Neutrophil (primary cell): ENCODE measurements around the gene LRRC27.

Experiments used
- H3K27ac ChIP-seq: fragments of 200-600 bp; sonication (generic); 2 replicates; pipeline ENCODE4 v1.5.1; 2016; ENCODE audit warnings: mild to moderate bottlenecking, moderate library complexity
- H3K27me3 ChIP-seq: fragments of 200-600 bp; sonication (generic); 2 replicates; pipeline ENCODE4 v1.6.0; 2016; ENCODE audit warnings: mild to moderate bottlenecking
- H3K36me3 ChIP-seq: fragments of 200-600 bp; sonication (generic); 2 replicates; pipeline ENCODE4 v1.5.1; 2017
- H3K4me1 ChIP-seq, 2 experiments: fragments of 200-600 bp in 1 of 2; sonication (generic) in 1 of 2; 1 replicate in 1 of 2; 2 replicates in 1 of 2; pipeline versions ENCODE4 v1.5.1 to v1.6.1; 2013 to 2016; ENCODE audit warnings: low read depth in 1 of 2, low read length in 1 of 2, mild to moderate bottlenecking in 1 of 2, moderate library complexity in 1 of 2; ENCODE audit not compliant: control insufficient read depth in 1 of 2, insufficient read depth in 1 of 2
- H3K4me3 ChIP-seq, 2 experiments: fragments of 200-600 bp in 1 of 2; sonication (generic) in 1 of 2; 1 replicate in 1 of 2; 2 replicates in 1 of 2; pipeline ENCODE4 v1.5.1; 2013 to 2016; ENCODE audit warnings: low read depth in 1 of 2, low read length in 1 of 2, mild to moderate bottlenecking in 1 of 2, moderate library complexity in 1 of 2
- H3K9me3 ChIP-seq: fragments of 200-600 bp; sonication (generic); 2 replicates; pipeline ENCODE4 v1.5.1; 2016
- CTCF ChIP-seq: fragments of 200-600 bp; sonication (generic); IDR thresholded peaks from 2 replicates; pipeline ENCODE4 v1.5.1; 2016; ENCODE audit warnings: antibody characterized with exemption

LRRC27 gene

GRCh38 chr10:132305654-132306342 is 26.2 kb upstream of the LRRC27 start:
- TF ChIP-seq CTCF, result no peak
- H3K4me3 ChIP-seq, result no peak overlapping the region
- H3K9me3 ChIP-seq, result no peaks in the 10 kb centered on the region
- H3K27me3 ChIP-seq, result peaks cover 86% of the 10 kb centered on the region
- H3K27ac ChIP-seq, result no peak overlapping the region
- H3K36me3 ChIP-seq, result no peaks in the 10 kb centered on the region
- peaks cover 13 to 23% of the 10 kb centered on the region in 2 experiments for H3K4me1 ChIP-seq

- Histone ChIP-seq H3K4me1 (peaks cover 13 to 23% of the 10 kb centered on the region in 2 experiments), H3K27ac (no peak overlapping the region), H3K4me3 (no peak overlapping the region), H3K36me3 (no peaks in the 10 kb centered on the region), H3K27me3 (peaks cover 88% of the 10 kb centered on the region), H3K9me3 (no peaks in the 10 kb centered on the region)
- TF ChIP-seq CTCF, result no peak
Observed at GRCh38 chr10:132306343-132306685, 25.7 kb upstream of the LRRC27 start.

- no peak for TF ChIP-seq CTCF
- Histone ChIP-seq H3K36me3 (no peaks in the 10 kb centered on the region), H3K27me3 (peaks cover 93% of the 10 kb centered on the region), H3K27ac (no peak overlapping the region), H3K4me1 (peaks cover 13 to 23% of the 10 kb centered on the region in 2 experiments), H3K4me3 (peak overlapping the region; percentile 60 to 79), H3K9me3 (no peaks in the 10 kb centered on the region)
Observed at GRCh38 chr10:132306864-132307751, 24.9 kb upstream of the LRRC27 start.

- Histone ChIP-seq H3K4me1 (peaks cover 13 to 23% of the 10 kb centered on the region in 2 experiments), H3K27me3 (peaks cover 90% of the 10 kb centered on the region), H3K4me3 (peak within 1 kb of the TSS; percentile 60 to 79), H3K9me3 (no peaks in the 10 kb centered on the region), H3K27ac (peak within 1 kb of the TSS; percentile 17), H3K36me3 (no peaks in the 10 kb centered on the region)
- TF ChIP-seq CTCF, result peak; percentile 33
Observed at GRCh38 chr10:132307823-132308586, 24.0 kb upstream of the LRRC27 start, which contains the start of gene STK32C. Gene STK32C (minus strand): TSS chr10:132307950. CDS start chr10:132307833, 117 bp downstream.
